Astrocyte (in vitro differentiated cells and primary cell): Measurements from ENCODE around the gene POC1B.

ENCODE experiments used
- CTCF ChIP-seq: IDR thresholded peaks from 2 replicates; pipeline ENCODE4 v1.5.1; 2011; ENCODE audit warnings: low read depth, mild to moderate bottlenecking, inconsistent platforms, low read length, moderate library complexity; ENCODE audit not compliant: insufficient read depth
- EZH2 ChIP-seq: IDR thresholded peaks from 2 replicates; pipeline ENCODE4 v1.6.1; 2012; ENCODE audit warnings: mild to moderate bottlenecking, low read length, inconsistent platforms; ENCODE audit not compliant: insufficient read depth

GRCh38 chr12:89547101-89547500 lies 21.3 kb upstream of the POC1B start:
- TF ChIP-seq CTCF (no peak), EZH2 (no peak)
